Parathyroid adenoma (tissue), 2 donors: ENCODE data around the gene KANK4.

ENCODE experiments used
- H2AFZ ChIP-seq: fragments of 300-600 bp; sonication (generic); one replicate; pipeline ENCODE4 v1.7.0; 2017; ENCODE audit warnings: antibody characterized with exemption, mild to moderate bottlenecking
- H3K27ac ChIP-seq: fragments of 300-600 bp; sonication (generic); one replicate; pipeline ENCODE4 v1.7.0; 2017
- H3K27me3 ChIP-seq: fragments of 300-600 bp; sonication (generic); one replicate; pipeline ENCODE4 v1.7.0; 2017; ENCODE audit warnings: low read length; ENCODE audit not compliant: control insufficient read depth, insufficient read depth
- H3K36me3 ChIP-seq: fragments of 300-600 bp; sonication (generic); one replicate; pipeline ENCODE4 v1.7.0; 2017; ENCODE audit warnings: low read length; ENCODE audit not compliant: control insufficient read depth, insufficient read depth
- H3K4me1 ChIP-seq: fragments of 300-600 bp; sonication (generic); one replicate; pipeline ENCODE4 v1.7.0; 2017; ENCODE audit warnings: control low read depth
- H3K4me2 ChIP-seq: fragments of 300-600 bp; sonication (generic); one replicate; pipeline ENCODE4 v1.7.0; 2017; ENCODE audit warnings: low read length
- H3K4me3 ChIP-seq: fragments of 300-600 bp; sonication (generic); one replicate; pipeline ENCODE4 v1.7.0; 2017; ENCODE audit warnings: low read depth, low read length
- H3K79me2 ChIP-seq: fragments of 300-600 bp; sonication (generic); one replicate; pipeline ENCODE4 v1.7.0; 2017; ENCODE audit warnings: control low read depth
- H3K9ac ChIP-seq: fragments of 300-600 bp; sonication (generic); one replicate; pipeline ENCODE4 v1.7.0; 2017; ENCODE audit warnings: mild to moderate bottlenecking
- H3K9me3 ChIP-seq: fragments of 300-600 bp; sonication (generic); one replicate; pipeline ENCODE4 v1.7.0; 2017; ENCODE audit warnings: low read length; ENCODE audit not compliant: control insufficient read depth
- CTCF ChIP-seq: fragments of 300-600 bp; sonication (generic); IDR thresholded peaks from one replicate; pipeline ENCODE4 v1.7.0; 2017; ENCODE audit warnings: antibody characterized with exemption, mild to moderate bottlenecking
- donor health status: primary hyperparathyroidism.

Gene KANK4

GRCh38 chr1:62207187-62207586 is 112.0 kb downstream of the KANK4 start:
- H3K9ac ChIP-seq, result no peak overlapping the region
- H3K27ac ChIP-seq, result no peak overlapping the region
- no peaks in the 10 kb centered on the region for H3K36me3 ChIP-seq
- no peaks in the 10 kb centered on the region for H3K27me3 ChIP-seq
- H3K9me3 ChIP-seq, result no peaks in the 10 kb centered on the region
- H3K4me1 ChIP-seq, result no peaks in the 10 kb centered on the region
- no peaks in the 10 kb centered on the region for H3K79me2 ChIP-seq
- H3K4me2 ChIP-seq, result no peak overlapping the region
- no peak for TF ChIP-seq CTCF
- H2AFZ ChIP-seq, result no peak overlapping the region
- no peak overlapping the region for H3K4me3 ChIP-seq

- Histone ChIP-seq H3K79me2 (no peaks in the 10 kb centered on the region), H3K36me3 (no peaks in the 10 kb centered on the region), H3K9ac (no peak overlapping the region), H3K4me1 (no peaks in the 10 kb centered on the region), H3K9me3 (no peaks in the 10 kb centered on the region), H2AFZ (no peak overlapping the region), H3K4me2 (no peak overlapping the region), H3K4me3 (no peak overlapping the region), H3K27ac (no peak overlapping the region), H3K27me3 (no peaks in the 10 kb centered on the region)
- no peak for TF ChIP-seq CTCF
Measured at GRCh38 chr1:62198781-62199125, 120.5 kb downstream of the KANK4 start.

GRCh38 chr1:62198069-62198780 is 121.0 kb downstream of the KANK4 start:
- Histone ChIP-seq H3K36me3 (no peaks in the 10 kb centered on the region), H3K4me2 (no peak overlapping the region), H3K4me3 (no peak overlapping the region), H3K9me3 (no peaks in the 10 kb centered on the region), H3K79me2 (no peaks in the 10 kb centered on the region), H2AFZ (no peak overlapping the region), H3K27ac (no peak overlapping the region), H3K27me3 (no peaks in the 10 kb centered on the region), H3K9ac (no peak overlapping the region), H3K4me1 (no peaks in the 10 kb centered on the region)
- no peak for TF ChIP-seq CTCF

GRCh38 chr1:62196086-62196690 is 123.0 kb downstream of the KANK4 start:
- Histone ChIP-seq H3K4me3 (no peak overlapping the region), H3K27ac (no peak overlapping the region), H3K36me3 (no peaks in the 10 kb centered on the region), H3K4me2 (no peak overlapping the region), H3K79me2 (no peaks in the 10 kb centered on the region), H2AFZ (no peak overlapping the region), H3K9ac (no peak overlapping the region), H3K4me1 (no peaks in the 10 kb centered on the region), H3K27me3 (no peaks in the 10 kb centered on the region), H3K9me3 (no peaks in the 10 kb centered on the region)
- TF ChIP-seq CTCF, result no peak
